Measurements from ENCODE around the gene ATP8B3. TPM values are rescaled to one million over a fixed set of nuclear protein-coding genes. Genes with fewer than 3 reads are reported as not detected.
A peak's percentile ranks its signal among the peaks of the same experiment; 100 is the strongest.

ATP8B3 gene
- total RNA-seq, 1 donor from 2014 or later, result 3.0 TPM

DNA sequence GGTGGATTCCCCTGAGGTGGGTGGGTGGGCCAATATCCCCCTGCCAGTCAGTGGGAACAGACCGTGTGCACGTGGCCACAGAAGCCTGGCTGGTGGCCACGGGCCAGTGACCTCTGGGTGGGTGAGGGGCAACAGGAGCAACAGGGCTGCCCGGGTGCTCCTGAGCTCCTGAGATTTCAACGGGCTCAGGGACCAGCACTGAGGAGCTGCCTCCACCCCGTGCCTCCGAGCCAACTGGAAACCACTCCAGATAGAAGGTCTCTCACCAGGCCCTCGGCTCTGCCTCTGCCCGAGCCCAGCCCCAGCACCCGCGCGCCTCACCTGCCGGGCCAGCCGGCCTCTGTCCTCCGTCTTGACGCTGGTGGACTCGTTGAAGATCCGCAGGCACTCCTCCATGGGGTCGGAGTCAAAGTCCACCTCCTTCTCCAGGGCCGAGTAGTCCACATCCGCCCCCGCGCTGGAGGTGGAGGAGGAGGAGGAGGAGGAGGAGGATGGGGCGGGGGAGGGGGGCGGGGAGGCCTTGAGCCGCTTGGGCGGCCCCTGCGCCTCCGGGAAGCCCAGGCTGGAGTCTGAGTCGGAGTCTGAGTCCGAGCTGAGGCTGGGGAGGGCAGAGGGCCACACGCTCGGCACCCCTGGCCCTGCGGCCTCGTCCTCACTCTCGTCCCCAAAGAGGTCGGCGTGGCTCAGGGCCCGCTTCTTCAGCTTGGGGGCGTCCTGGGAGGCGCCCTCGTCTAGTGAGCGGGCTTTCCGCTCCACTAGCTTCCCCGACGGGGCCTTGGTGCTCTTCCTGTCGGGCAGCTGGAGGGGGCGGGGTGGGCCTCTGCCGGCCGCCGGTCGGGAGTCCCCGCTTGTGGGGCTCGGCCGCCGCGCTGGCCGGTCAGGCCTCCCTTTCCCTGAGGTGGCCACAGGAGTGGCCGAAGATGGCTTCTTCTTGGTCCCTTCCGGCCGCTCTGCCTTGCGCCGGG, 14.8 kb upstream of the ATP8B3 start:
- no peak overlapping the region for H2AFZ ChIP-seq (ENCODE audit: low read depth, low read length)
- H3K27ac ChIP-seq (ENCODE audit: low read depth, low read length), result no peak overlapping the region
- H3K36me3 ChIP-seq (ENCODE audit: insufficient read depth, low read length), result no peaks in the 10 kb centered on the region
- H3K9ac ChIP-seq (ENCODE audit: low read length), result no peak overlapping the region
- H3K36me3 Mint-ChIP-seq (ENCODE audit: low read depth, unreplicated experiment), result peaks cover 3% of the 10 kb centered on the region
- DNase-seq (ENCODE audit: low read depth) (no peak), FAIRE-seq (no peak)
- H3K4me1 Mint-ChIP-seq (ENCODE audit: low read depth, unreplicated experiment), result peaks cover 4% of the 10 kb centered on the region
- peaks cover 2% of the 10 kb centered on the region for H3K4me1 ChIP-seq (ENCODE audit: insufficient read depth, low read length)
- H3K79me2 ChIP-seq (ENCODE audit: insufficient read depth, low read length), result peaks cover 29% of the 10 kb centered on the region
- no peak overlapping the region for H3K4me2 ChIP-seq (ENCODE audit: low read length)
- no peaks in the 10 kb centered on the region for H3K27me3 Mint-ChIP-seq (ENCODE audit: low read depth, unreplicated experiment)
- H3K27ac Mint-ChIP-seq (ENCODE audit: unreplicated experiment), result no peak overlapping the region
- no peaks in the 10 kb centered on the region for H3K9me3 Mint-ChIP-seq (ENCODE audit: unreplicated experiment)
- H3K4me3 ChIP-seq (ENCODE audit: insufficient read depth, low read depth, low read length), result no peak overlapping the region
- no peaks in the 10 kb centered on the region for H3K27me3 ChIP-seq (ENCODE audit: insufficient read depth, low read length)
- no peak for TF ChIP-seq EZH2 (IDR thresholded peaks at IDR 0.05; ENCODE audit: insufficient read depth, low read length)
- TF ChIP-seq CTCF (IDR thresholded peaks at IDR 0.05; ENCODE audit: insufficient read depth, low read depth, low read length), result no peak
- no peak overlapping the region for H3K4me3 Mint-ChIP-seq (ENCODE audit: unreplicated experiment)
- no peaks in the 10 kb centered on the region for H3K9me3 ChIP-seq (ENCODE audit: insufficient read depth, low read depth, low read length)
- peaks cover 40% of the 10 kb centered on the region for H4K20me1 ChIP-seq (ENCODE audit: insufficient read depth, low read length)

GRCh38 chr19:1825909-1826556, 14.0 kb upstream of the ATP8B3 start:
- no peaks in the 10 kb centered on the region for H3K9me3 ChIP-seq (ENCODE audit: insufficient read depth, low read depth, low read length)
- Mint-ChIP-seq H3K9me3 (ENCODE audit: unreplicated experiment) (no peaks in the 10 kb centered on the region), H3K36me3 (ENCODE audit: low read depth, unreplicated experiment) (peaks cover 3% of the 10 kb centered on the region), H3K4me1 (ENCODE audit: low read depth, unreplicated experiment) (peaks cover 4% of the 10 kb centered on the region), H3K4me3 (ENCODE audit: unreplicated experiment) (no peak overlapping the region), H3K27me3 (ENCODE audit: low read depth, unreplicated experiment) (no peaks in the 10 kb centered on the region), H3K27ac (ENCODE audit: unreplicated experiment) (no peak overlapping the region)
- H3K36me3 ChIP-seq (ENCODE audit: insufficient read depth, low read length), result no peaks in the 10 kb centered on the region
- peaks cover 2% of the 10 kb centered on the region for H3K4me1 ChIP-seq (ENCODE audit: insufficient read depth, low read length)
- no peak overlapping the region for H3K4me2 ChIP-seq (ENCODE audit: low read length)
- TF ChIP-seq EZH2 (IDR thresholded peaks at IDR 0.05; ENCODE audit: insufficient read depth, low read length), result no peak
- TF ChIP-seq CTCF (IDR thresholded peaks at IDR 0.05; ENCODE audit: insufficient read depth, low read depth, low read length), result peak; percentile 62
- H3K9ac ChIP-seq (ENCODE audit: low read length), result no peak overlapping the region
- peak; percentile 16 for DNase-seq (ENCODE audit: low read depth)
- no peak overlapping the region for H2AFZ ChIP-seq (ENCODE audit: low read depth, low read length)
- H3K4me3 ChIP-seq (ENCODE audit: insufficient read depth, low read depth, low read length), result no peak overlapping the region
- no peak overlapping the region for H3K27ac ChIP-seq (ENCODE audit: low read depth, low read length)
- no peaks in the 10 kb centered on the region for H3K27me3 ChIP-seq (ENCODE audit: insufficient read depth, low read length)
- H4K20me1 ChIP-seq (ENCODE audit: insufficient read depth, low read length), result peaks cover 35% of the 10 kb centered on the region
- no peak for FAIRE-seq
- peaks cover 24% of the 10 kb centered on the region for H3K79me2 ChIP-seq (ENCODE audit: insufficient read depth, low read length)
